ENCODE results near the gene GALNTL6.

DNA sequence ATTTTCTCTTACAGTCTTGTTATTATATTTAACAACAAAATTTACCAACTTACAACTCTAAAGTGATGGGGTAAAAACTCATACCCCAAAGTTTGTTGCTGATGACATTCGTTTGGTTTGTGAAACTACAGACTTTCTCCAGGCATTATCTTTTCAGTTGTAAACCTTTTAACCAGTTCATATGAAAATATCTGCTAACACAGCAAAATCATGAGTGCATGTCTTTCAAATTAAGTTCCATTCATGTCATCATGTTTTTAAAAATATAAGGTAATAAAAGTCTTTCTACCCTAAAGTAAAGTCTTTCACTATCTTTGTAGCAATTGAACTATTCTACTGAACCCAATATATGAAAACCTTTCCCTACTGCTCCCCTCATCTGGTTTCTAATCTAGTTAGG, 3.4 kb upstream of the GALNTL6 start:
- TF ChIP-seq, protein P1, sequence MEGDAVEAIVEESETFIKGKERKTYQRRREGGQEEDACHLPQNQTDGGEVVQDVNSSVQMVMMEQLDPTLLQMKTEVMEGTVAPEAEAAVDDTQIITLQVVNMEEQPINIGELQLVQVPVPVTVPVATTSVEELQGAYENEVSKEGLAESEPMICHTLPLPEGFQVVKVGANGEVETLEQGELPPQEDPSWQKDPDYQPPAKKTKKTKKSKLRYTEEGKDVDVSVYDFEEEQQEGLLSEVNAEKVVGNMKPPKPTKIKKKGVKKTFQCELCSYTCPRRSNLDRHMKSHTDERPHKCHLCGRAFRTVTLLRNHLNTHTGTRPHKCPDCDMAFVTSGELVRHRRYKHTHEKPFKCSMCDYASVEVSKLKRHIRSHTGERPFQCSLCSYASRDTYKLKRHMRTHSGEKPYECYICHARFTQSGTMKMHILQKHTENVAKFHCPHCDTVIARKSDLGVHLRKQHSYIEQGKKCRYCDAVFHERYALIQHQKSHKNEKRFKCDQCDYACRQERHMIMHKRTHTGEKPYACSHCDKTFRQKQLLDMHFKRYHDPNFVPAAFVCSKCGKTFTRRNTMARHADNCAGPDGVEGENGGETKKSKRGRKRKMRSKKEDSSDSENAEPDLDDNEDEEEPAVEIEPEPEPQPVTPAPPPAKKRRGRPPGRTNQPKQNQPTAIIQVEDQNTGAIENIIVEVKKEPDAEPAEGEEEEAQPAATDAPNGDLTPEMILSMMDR (IDR thresholded peaks at IDR 0.05; ENCODE audit: insufficient read depth, low read length), result no peak
- no peak for TF ChIP-seq POLR2AphosphoS5 (IDR thresholded peaks at IDR 0.05; ENCODE audit: low read depth)
- TF ChIP-seq, protein P2, sequence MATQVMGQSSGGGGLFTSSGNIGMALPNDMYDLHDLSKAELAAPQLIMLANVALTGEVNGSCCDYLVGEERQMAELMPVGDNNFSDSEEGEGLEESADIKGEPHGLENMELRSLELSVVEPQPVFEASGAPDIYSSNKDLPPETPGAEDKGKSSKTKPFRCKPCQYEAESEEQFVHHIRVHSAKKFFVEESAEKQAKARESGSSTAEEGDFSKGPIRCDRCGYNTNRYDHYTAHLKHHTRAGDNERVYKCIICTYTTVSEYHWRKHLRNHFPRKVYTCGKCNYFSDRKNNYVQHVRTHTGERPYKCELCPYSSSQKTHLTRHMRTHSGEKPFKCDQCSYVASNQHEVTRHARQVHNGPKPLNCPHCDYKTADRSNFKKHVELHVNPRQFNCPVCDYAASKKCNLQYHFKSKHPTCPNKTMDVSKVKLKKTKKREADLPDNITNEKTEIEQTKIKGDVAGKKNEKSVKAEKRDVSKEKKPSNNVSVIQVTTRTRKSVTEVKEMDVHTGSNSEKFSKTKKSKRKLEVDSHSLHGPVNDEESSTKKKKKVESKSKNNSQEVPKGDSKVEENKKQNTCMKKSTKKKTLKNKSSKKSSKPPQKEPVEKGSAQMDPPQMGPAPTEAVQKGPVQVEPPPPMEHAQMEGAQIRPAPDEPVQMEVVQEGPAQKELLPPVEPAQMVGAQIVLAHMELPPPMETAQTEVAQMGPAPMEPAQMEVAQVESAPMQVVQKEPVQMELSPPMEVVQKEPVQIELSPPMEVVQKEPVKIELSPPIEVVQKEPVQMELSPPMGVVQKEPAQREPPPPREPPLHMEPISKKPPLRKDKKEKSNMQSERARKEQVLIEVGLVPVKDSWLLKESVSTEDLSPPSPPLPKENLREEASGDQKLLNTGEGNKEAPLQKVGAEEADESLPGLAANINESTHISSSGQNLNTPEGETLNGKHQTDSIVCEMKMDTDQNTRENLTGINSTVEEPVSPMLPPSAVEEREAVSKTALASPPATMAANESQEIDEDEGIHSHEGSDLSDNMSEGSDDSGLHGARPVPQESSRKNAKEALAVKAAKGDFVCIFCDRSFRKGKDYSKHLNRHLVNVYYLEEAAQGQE (IDR thresholded peaks at IDR 0.05; ENCODE audit: insufficient replicate concordance, low read depth), result no peak
- TF ChIP-seq GABPA (IDR thresholded peaks at IDR 0.05; ENCODE audit: low read depth), result no peak
- TF ChIP-seq SPI1 (IDR thresholded peaks at IDR 0.05; ENCODE audit: borderline replicate concordance, low read depth), result no peak

Data from HL-60 (cell line).